ENCODE results near the gene SMG9.

DNA sequence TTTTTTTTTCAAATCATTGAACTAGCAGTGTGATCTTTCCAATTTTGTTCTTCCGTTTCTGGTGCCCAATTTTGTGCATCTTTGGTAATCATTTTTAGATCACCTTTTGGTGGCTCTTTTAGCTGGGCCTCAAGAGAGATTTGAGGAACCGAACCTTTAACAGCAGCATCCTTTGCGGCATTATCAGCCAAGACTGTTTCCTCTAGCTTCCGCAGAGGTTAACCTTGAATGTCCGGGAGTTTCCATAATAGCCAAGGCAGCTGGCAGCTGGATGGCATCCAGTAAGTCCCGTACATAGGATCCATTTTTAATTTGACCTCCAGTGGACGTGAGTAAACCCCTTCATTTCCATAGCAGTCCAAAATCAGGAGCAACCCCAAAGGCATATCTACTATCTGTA, 29.3 kb downstream of the SMG9 start:
- TF ChIP-seq, protein P1, sequence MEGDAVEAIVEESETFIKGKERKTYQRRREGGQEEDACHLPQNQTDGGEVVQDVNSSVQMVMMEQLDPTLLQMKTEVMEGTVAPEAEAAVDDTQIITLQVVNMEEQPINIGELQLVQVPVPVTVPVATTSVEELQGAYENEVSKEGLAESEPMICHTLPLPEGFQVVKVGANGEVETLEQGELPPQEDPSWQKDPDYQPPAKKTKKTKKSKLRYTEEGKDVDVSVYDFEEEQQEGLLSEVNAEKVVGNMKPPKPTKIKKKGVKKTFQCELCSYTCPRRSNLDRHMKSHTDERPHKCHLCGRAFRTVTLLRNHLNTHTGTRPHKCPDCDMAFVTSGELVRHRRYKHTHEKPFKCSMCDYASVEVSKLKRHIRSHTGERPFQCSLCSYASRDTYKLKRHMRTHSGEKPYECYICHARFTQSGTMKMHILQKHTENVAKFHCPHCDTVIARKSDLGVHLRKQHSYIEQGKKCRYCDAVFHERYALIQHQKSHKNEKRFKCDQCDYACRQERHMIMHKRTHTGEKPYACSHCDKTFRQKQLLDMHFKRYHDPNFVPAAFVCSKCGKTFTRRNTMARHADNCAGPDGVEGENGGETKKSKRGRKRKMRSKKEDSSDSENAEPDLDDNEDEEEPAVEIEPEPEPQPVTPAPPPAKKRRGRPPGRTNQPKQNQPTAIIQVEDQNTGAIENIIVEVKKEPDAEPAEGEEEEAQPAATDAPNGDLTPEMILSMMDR (IDR thresholded peaks at IDR 0.05): no peak
- TF ChIP-seq POLR2A (IDR thresholded peaks at IDR 0.05): no peak
